ENCODE data around the gene CASKIN2. TPM values are rescaled to one million over a fixed set of nuclear protein-coding genes. Genes with fewer than 3 reads are reported as not detected.
A peak's percentile ranks its signal among the peaks of the same experiment; 100 is the strongest.

CASKIN2 gene
- total RNA-seq, 1 experiment from 2014 or later, result 40.0 TPM

GRCh38 chr17:75475851-75476250 is 39.5 kb downstream of the CASKIN2 start:
- Histone ChIP-seq H3K27ac (ENCODE audit: low read length) (no peak overlapping the region), H3K4me1 (ENCODE audit: control insufficient read depth, insufficient read depth, low read length) (no peaks in the 10 kb centered on the region), H3K27me3 (ENCODE audit: control insufficient read depth, insufficient read depth, low read length) (no peaks in the 10 kb centered on the region), H3K4me3 (ENCODE audit: low read depth in 2 of 2, low read length in 2 of 2) (no peak overlapping the region), H3K36me3 (ENCODE audit: control insufficient read depth, insufficient read depth, low read length) (no peaks in the 10 kb centered on the region), H3K9me3 (ENCODE audit: control insufficient read depth, insufficient read depth, low read depth, low read length) (no peaks in the 10 kb centered on the region)
- in situ Hi-C loops (cut with HindIII; ENCODE audit: low pct_unique_long_range_greater_than_20kb, low sequenced_read_pairs) (no loop called here), intact Hi-C loops (cut with micrococcal nuclease; ENCODE audit: unreplicated experiment) (no loop called here)
- ChIA-PET CTCF (no interaction called here), POLR2A (no interaction called here)
- ATAC-seq (no peak), DNase-seq (ENCODE audit: low read depth, low spot score) (no peak)
- no TSS peak for BruUV-seq (replicated peaks)
- TF ChIP-seq REST (IDR thresholded peaks at IDR 0.05; ENCODE audit: insufficient read depth in 1 of 2, low read depth in 2 of 2, low read length in 1 of 2) (no peak), POLR2AphosphoS5 (IDR thresholded peaks at IDR 0.05; ENCODE audit: low read depth, low read length) (no peak), CTCF (IDR thresholded peaks at IDR 0.05) (no peak), TCF7L2 (IDR thresholded peaks at IDR 0.05; ENCODE audit: low read depth, low read length) (no peak), SIN3A (IDR thresholded peaks at IDR 0.05; ENCODE audit: borderline replicate concordance, insufficient read depth, low read depth, low read length) (no peak)

DNA sequence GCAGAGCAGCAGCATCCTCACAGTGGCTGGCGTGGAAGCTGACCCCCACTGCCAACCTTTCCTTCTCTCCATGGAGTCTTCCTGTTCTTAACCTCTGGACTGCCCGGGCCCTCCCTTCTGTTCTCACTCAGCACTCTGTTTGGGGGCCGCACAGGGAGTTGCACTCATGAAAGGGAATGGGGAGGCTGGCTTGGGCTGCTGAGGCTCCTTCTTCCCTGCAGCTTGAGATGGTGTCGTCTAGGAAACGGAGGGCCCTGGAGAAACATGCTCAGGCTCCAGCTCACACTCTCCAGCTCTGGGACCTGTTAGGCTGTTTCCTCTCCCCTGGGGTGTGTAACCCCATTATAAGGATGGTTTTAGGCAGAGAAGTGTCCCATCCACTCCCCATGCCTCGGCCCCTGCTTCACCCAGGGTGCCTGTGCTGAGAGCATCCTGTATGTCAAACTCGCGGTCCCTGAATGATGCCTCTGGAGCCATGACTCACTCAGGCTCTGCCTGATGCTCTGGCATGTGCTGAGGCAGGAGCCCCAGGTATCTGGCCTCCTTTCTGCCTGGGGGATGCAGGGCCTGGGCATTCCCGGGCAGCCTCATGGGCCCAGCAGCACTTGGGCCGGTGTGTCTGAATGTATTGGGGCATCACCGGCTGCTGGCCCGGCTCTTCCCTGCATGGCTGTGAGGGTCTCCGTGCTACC is 40.0 kb downstream of the CASKIN2 start:
- H3K27me3 ChIP-seq (ENCODE audit: control insufficient read depth, insufficient read depth, low read length), result no peaks in the 10 kb centered on the region
- no TSS peak for BruUV-seq (replicated peaks)
- in situ Hi-C loops (cut with HindIII; ENCODE audit: low pct_unique_long_range_greater_than_20kb, low sequenced_read_pairs) (no loop called here), intact Hi-C loops (cut with micrococcal nuclease; ENCODE audit: unreplicated experiment) (no loop called here)
- no peak overlapping the region for H3K27ac ChIP-seq (ENCODE audit: low read length)
- DNase-seq (ENCODE audit: low read depth, low spot score) (no peak), ATAC-seq (peak; percentile 32)
- H3K4me1 ChIP-seq (ENCODE audit: control insufficient read depth, insufficient read depth, low read length), result no peaks in the 10 kb centered on the region
- CTCF ChIA-PET, result no interaction called here
- no peaks in the 10 kb centered on the region for H3K36me3 ChIP-seq (ENCODE audit: control insufficient read depth, insufficient read depth, low read length)
- H3K9me3 ChIP-seq (ENCODE audit: control insufficient read depth, insufficient read depth, low read depth, low read length), result no peaks in the 10 kb centered on the region
- POLR2A ChIA-PET, result no interaction called here
- TF ChIP-seq POLR2AphosphoS5 (IDR thresholded peaks at IDR 0.05; ENCODE audit: low read depth, low read length) (no peak), CTCF (IDR thresholded peaks at IDR 0.05) (no peak), TCF7L2 (IDR thresholded peaks at IDR 0.05; ENCODE audit: low read depth, low read length) (no peak), REST (IDR thresholded peaks at IDR 0.05; ENCODE audit: insufficient read depth in 1 of 2, low read depth in 2 of 2, low read length in 1 of 2) (no peak), SIN3A (IDR thresholded peaks at IDR 0.05; ENCODE audit: borderline replicate concordance, insufficient read depth, low read depth, low read length) (no peak)
- no peak overlapping the region for H3K4me3 ChIP-seq (ENCODE audit: low read depth in 2 of 2, low read length in 2 of 2)

Measured in Panc1 (cell line).